PC-9 (cell line): ENCODE measurements around the gene PRUNE2. TPM values are rescaled to one million over a fixed set of nuclear protein-coding genes. Genes with fewer than 3 reads are reported as not detected.

Source experiments
- BruUV-seq: library from RNA; stranded (reverse); fragments of 400-500 nt; replicated peaks from 2 replicates; lab custom pipeline; 2021; lab: Mats Ljungman, UMichigan
- CTCF ChIA-PET: fragments of 300-600 bp; sonication (Branson Sonifier 250); formaldehyde crosslinking; loops from one replicate; lab custom pipeline; 2022; ENCODE audit warnings: antibody characterized with exemption; lab: Charles Lee
- POLR2A ChIA-PET: fragments of 300-600 bp; sonication (Branson Sonifier 250); formaldehyde crosslinking; loops from one replicate; lab custom pipeline; 2022; ENCODE audit warnings: antibody characterized with exemption; ENCODE audit not compliant: unreplicated experiment; lab: Charles Lee
- DNase-seq, 2 experiments: peaks; one replicate each; pipeline versions ENCODE4 v3.0.0 to v3.0.0-alpha.2; 2015 to 2022; ENCODE audit warnings: mixed read lengths in 1 of 2
- H2AFZ ChIP-seq: fragments of 200-600 bp; sonication (generic); 2 replicates; pipeline ENCODE4 v1.8.1; 2017; ENCODE audit warnings: antibody characterized with exemption
- H3F3A ChIP-seq: fragments of 200-600 bp; sonication (generic); 2 replicates; pipeline ENCODE4 v1.8.1; 2017; ENCODE audit warnings: antibody characterized with exemption, mild to moderate bottlenecking, low read depth; ENCODE audit not compliant: insufficient read depth
- H3K27ac ChIP-seq: fragments of 200-600 bp; sonication (generic); 2 replicates; pipeline ENCODE4 v1.6.1; 2016; ENCODE audit warnings: mixed run types
- H3K27me3 ChIP-seq: fragments of 200-600 bp; sonication (generic); 2 replicates; pipeline ENCODE4 v1.6.1; 2016; ENCODE audit warnings: low read depth, mixed run types; ENCODE audit not compliant: insufficient read depth
- H3K36me3 ChIP-seq: fragments of 200-600 bp; sonication (generic); 2 replicates; pipeline ENCODE4 v1.6.1; 2016; ENCODE audit warnings: low read depth, mixed run types
- H3K4me1 ChIP-seq: fragments of 200-600 bp; sonication (generic); replicated peaks from 2 replicates; pipeline ENCODE4 v1.6.1; 2016; ENCODE audit warnings: mixed run types; ENCODE audit not compliant: insufficient read depth
- H3K4me2 ChIP-seq: fragments of 200-600 bp; sonication (generic); 2 replicates; pipeline ENCODE4 v1.6.1; 2017; ENCODE audit warnings: mixed run types
- H3K4me3 ChIP-seq: fragments of 200-600 bp; sonication (generic); 2 replicates; pipeline ENCODE4 v1.6.1; 2016; ENCODE audit warnings: mixed run types
- H3K79me2 ChIP-seq: fragments of 200-600 bp; sonication (generic); 2 replicates; pipeline ENCODE4 v1.6.1; 2017; ENCODE audit warnings: low read depth, mixed run types
- H3K9me2 ChIP-seq: fragments of 200-600 bp; sonication (generic); 2 replicates; pipeline ENCODE4 v1.8.1; 2017; ENCODE audit warnings: mild to moderate bottlenecking; ENCODE audit not compliant: insufficient read depth
- H3K9me3 ChIP-seq: fragments of 200-600 bp; sonication (generic); 2 replicates; pipeline ENCODE4 v1.8.1; 2016; ENCODE audit warnings: low read depth; ENCODE audit not compliant: insufficient read depth
- H4K20me1 ChIP-seq: fragments of 200-600 bp; sonication (generic); 2 replicates; pipeline ENCODE4 v1.8.1; 2017; ENCODE audit not compliant: insufficient read depth
- EZH2 ChIP-seq: fragments of 200-600 bp; sonication (generic); IDR thresholded peaks from 2 replicates; pipeline ENCODE4 v1.8.0; 2017; ENCODE audit warnings: antibody characterized with exemption, low read depth
- intact Hi-C: fragments of 100-400 bp; cut with micrococcal nuclease; formaldehyde crosslinking; loops from one replicate; pipeline ENCODE4 v1.10.0; 2022; ENCODE audit not compliant: unreplicated experiment
- total RNA-seq: library from RNA; stranded (reverse); gene quantifications from 2 replicates; pipeline ENCODE4 v1.2.3, GENCODE V29; 2021
- TF ChIP-seq, protein P1 (sequence below): fragments of 200-600 bp; sonication (generic); conservative IDR thresholded peaks from 2 replicates; pipeline ENCODE4 v1.6.1; 2017; ENCODE audit warnings: mixed run types, antibody characterized with exemption, mild to moderate bottlenecking, moderate library complexity

PRUNE2 gene
- total RNA-seq, 1 experiment from 2014 or later = 0.20 TPM

DNA sequence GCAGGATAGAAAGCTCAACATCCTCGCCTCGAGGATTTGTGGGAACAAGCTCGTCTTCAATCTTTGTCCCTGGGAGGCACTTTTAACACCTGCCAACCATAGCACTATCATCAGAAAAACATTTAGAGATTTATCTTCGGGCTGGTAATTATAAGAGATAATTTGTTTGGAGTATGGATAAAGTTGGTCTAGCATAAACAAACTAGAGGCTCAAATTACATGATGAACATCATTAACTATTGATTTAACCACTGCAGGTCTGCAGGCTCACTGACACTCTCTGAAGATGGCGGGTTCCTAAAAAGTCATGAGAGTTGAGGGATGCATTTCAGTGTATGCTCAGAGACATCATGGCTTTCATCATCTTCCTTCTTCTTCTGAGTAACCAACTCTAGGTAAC is 167.5 kb downstream of the PRUNE2 start:
- intact Hi-C loops = no loop called here
- Histone ChIP-seq H3K79me2 (no peaks in the 10 kb centered on the region), H3K4me1 (no peaks in the 10 kb centered on the region), H3K9me2 (no peaks in the 10 kb centered on the region; the same call in 1 of the 2 replicates), H3K36me3 (no peaks in the 10 kb centered on the region), H3K9me3 (peaks cover 3% of the 10 kb centered on the region; the same call in 1 of the 2 replicates), H3K4me2 (no peak overlapping the region), H2AFZ (no peak overlapping the region), H3K4me3 (no peak overlapping the region), H4K20me1 (no peaks in the 10 kb centered on the region), H3K27me3 (peaks cover 42% of the 10 kb centered on the region), H3K27ac (no peak overlapping the region), H3F3A (no peaks in the 10 kb centered on the region)
- no peak for TF ChIP-seq EZH2
- TF ChIP-seq, protein P1, sequence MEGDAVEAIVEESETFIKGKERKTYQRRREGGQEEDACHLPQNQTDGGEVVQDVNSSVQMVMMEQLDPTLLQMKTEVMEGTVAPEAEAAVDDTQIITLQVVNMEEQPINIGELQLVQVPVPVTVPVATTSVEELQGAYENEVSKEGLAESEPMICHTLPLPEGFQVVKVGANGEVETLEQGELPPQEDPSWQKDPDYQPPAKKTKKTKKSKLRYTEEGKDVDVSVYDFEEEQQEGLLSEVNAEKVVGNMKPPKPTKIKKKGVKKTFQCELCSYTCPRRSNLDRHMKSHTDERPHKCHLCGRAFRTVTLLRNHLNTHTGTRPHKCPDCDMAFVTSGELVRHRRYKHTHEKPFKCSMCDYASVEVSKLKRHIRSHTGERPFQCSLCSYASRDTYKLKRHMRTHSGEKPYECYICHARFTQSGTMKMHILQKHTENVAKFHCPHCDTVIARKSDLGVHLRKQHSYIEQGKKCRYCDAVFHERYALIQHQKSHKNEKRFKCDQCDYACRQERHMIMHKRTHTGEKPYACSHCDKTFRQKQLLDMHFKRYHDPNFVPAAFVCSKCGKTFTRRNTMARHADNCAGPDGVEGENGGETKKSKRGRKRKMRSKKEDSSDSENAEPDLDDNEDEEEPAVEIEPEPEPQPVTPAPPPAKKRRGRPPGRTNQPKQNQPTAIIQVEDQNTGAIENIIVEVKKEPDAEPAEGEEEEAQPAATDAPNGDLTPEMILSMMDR = no peak
- POLR2A ChIA-PET = no interaction called here
- DNase-seq = no peak
- CTCF ChIA-PET = no interaction called here
- no TSS peak for BruUV-seq

DNA sequence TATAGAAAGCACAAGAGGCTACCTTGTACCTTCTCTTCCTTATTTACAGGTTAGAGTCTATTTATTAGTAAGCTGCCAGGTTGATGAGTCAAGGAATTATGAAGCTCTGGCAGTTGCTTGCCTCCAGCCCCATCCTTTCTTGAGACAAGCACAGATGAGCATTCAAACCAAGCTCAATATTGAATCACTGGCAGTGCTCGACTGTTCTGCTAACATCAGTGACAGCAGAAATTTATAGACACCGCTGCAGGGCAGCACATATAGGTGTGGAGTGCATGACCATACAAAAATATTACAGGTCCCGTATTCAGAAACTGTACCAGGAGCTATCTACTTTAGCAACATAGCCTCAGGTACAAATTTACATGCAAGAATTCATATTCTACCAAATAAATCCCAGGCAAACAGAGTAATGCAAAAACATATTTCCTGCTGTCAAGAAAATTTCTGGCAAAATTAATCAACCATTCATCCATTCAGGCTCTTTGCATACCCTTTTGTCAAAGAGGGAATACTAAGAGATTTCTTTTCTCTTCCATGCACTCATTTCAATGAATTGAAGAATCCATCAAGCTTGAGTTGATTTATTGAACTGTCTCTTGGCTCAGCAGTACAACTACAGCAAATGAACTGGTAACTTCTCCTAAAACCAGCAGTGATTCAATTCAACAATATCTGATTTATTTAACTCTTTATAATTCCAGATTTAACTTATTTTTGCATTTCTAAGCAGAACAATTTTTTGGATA is 168.6 kb downstream of the PRUNE2 start:
- TF ChIP-seq EZH2 = no peak
- TF ChIP-seq, protein P1 = no peak
- no peak overlapping the region for H3K4me3 ChIP-seq
- intact Hi-C loops = no loop called here
- H3K4me1 ChIP-seq = no peaks in the 10 kb centered on the region
- POLR2A ChIA-PET = no interaction called here
- CTCF ChIA-PET = interaction anchor here (0.5 kb wide), 1 partner anchor 871 kb away, joined by 8 read pairs; no protein-coding TSS in a partner anchor
- H3F3A ChIP-seq = no peaks in the 10 kb centered on the region
- no peak overlapping the region for H3K27ac ChIP-seq
- no TSS peak for BruUV-seq
- H3K9me2 ChIP-seq = no peaks in the 10 kb centered on the region; the same call in 1 of the 2 replicates
- no peaks in the 10 kb centered on the region for H3K36me3 ChIP-seq
- no peak for DNase-seq
- H3K4me2 ChIP-seq = no peak overlapping the region
- H3K27me3 ChIP-seq = peaks cover 46% of the 10 kb centered on the region
- no peaks in the 10 kb centered on the region for H3K79me2 ChIP-seq
- peaks cover 3% of the 10 kb centered on the region; the same call in 1 of the 2 replicates for H3K9me3 ChIP-seq
- H2AFZ ChIP-seq = no peak overlapping the region
- no peaks in the 10 kb centered on the region for H4K20me1 ChIP-seq

DNA sequence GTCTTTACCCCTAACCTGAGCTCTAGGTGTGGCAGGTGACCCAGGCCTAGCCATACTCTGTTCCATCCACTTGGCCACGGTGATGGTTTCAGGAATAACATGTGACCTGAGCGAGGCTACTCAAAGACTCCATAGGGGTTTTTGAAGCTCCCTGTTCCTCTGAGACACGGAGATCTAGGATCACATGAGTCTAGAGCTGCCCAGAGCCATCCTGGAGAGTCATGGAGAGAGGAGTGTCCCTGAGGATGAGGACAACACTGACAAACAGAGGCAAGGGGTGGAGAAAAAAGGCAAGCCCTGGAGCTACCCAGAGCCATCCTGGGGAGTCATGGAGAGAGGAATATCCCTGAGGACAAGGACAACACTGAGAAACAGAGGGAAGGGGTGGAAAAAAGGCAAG is 171.2 kb downstream of the PRUNE2 start:
- CTCF ChIA-PET = no interaction called here
- Histone ChIP-seq H3K9me2 (no peaks in the 10 kb centered on the region; the same call in 1 of the 2 replicates), H3K27me3 (peaks cover 54% of the 10 kb centered on the region), H3K4me3 (no peak overlapping the region), H4K20me1 (no peaks in the 10 kb centered on the region), H3F3A (no peaks in the 10 kb centered on the region), H3K27ac (no peak overlapping the region), H2AFZ (no peak overlapping the region), H3K4me1 (no peaks in the 10 kb centered on the region), H3K79me2 (no peaks in the 10 kb centered on the region), H3K4me2 (no peak overlapping the region), H3K9me3 (peaks cover 3% of the 10 kb centered on the region; the same call in 1 of the 2 replicates), H3K36me3 (no peaks in the 10 kb centered on the region)
- TF ChIP-seq, protein P1 = no peak
- no peak for TF ChIP-seq EZH2
- no TSS peak for BruUV-seq
- intact Hi-C loops = no loop called here
- no peak for DNase-seq
- POLR2A ChIA-PET = no interaction called here
